ENCODE results near the gene ZC3H13. TPM values are rescaled to one million over a fixed set of nuclear protein-coding genes. Genes with fewer than 3 reads are reported as not detected.

ZC3H13 gene
- total RNA-seq, 1 experiment from 2014 or later, result 61.9 TPM

DNA sequence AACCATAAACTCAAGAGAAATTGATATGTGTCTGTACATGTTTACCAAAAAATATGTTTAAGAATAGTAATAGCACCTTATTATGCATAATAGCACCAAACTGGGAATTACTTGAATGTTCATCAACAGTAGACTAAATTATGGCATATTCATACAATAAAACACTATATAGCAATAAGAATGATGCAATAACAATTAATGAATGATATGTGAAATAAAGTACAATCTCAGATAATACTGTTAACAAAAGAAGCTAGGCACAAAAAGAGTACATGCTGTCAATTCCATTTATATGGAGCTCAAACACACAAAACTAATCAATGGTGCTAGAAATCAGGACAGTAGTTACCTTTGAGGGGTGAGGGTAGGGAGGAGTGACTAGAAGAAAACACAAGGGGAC is 36.3 kb downstream of the ZC3H13 start:
- no peak overlapping the region for H3T11ph ChIP-seq (ENCODE audit: low read length)
- no peak overlapping the region for H3K23ac ChIP-seq (ENCODE audit: insufficient read length, low read depth, low read length)

More for the DNA sequence above, 36.3 kb downstream of the ZC3H13 start:
- Histone ChIP-seq H3K79me1 (ENCODE audit: insufficient read depth, low read depth, low read length, poor library complexity, severe bottlenecking) (no peaks in the 10 kb centered on the region), H3K4ac (ENCODE audit: low read depth, low read length) (no peak overlapping the region), H3K9ac (ENCODE audit: extremely low read depth, insufficient read length, low read length) (no peak overlapping the region), H3K4me2 (ENCODE audit: insufficient read depth, insufficient read length, low read length) (no peak overlapping the region), H3K56ac (ENCODE audit: insufficient read length, low read depth, low read length) (no peak overlapping the region), H3K23me2 (ENCODE audit: insufficient read length, low read depth, low read length, poor library complexity, severe bottlenecking) (no peaks in the 10 kb centered on the region), H3K27me3 (ENCODE audit: insufficient read depth, low read length) (no peaks in the 10 kb centered on the region), H2BK5ac (ENCODE audit: insufficient read length, low read length) (no peak overlapping the region), H3K79me2 (ENCODE audit: insufficient read depth, low read length) (no peaks in the 10 kb centered on the region), H2AFZ (ENCODE audit: low read length) (no peak overlapping the region), H4K91ac (ENCODE audit: insufficient read length, low read depth, low read length) (no peak overlapping the region), H4K20me1 (ENCODE audit: control insufficient read depth, insufficient read depth, insufficient read length) (no peaks in the 10 kb centered on the region), H2BK12ac (ENCODE audit: insufficient read length, low read depth, low read length) (no peak overlapping the region), H2AK5ac (ENCODE audit: insufficient read length, low read length) (no peak overlapping the region), H3K18ac (ENCODE audit: insufficient read length, low read depth, low read length) (no peak overlapping the region), H4K8ac (replicated peaks; ENCODE audit: insufficient read length, low read depth, low read length) (no peak overlapping the region), H2BK20ac (ENCODE audit: low read depth, low read length, poor library complexity, severe bottlenecking) (no peak overlapping the region), H2BK15ac (ENCODE audit: low read depth, low read length) (no peak overlapping the region), H3K4me1 (ENCODE audit: insufficient read depth, low read length) (no peaks in the 10 kb centered on the region), H3K9me3 (ENCODE audit: control insufficient read depth, low read depth, low read length) (no peaks in the 10 kb centered on the region), H3K14ac (ENCODE audit: insufficient read depth, low read length) (no peak overlapping the region), H3K27ac (ENCODE audit: insufficient read length, low read depth, low read length) (no peak overlapping the region), H4K5ac (ENCODE audit: insufficient read length, low read depth, low read length) (no peak overlapping the region), H2BK120ac (ENCODE audit: low read depth, low read length, poor library complexity, severe bottlenecking) (no peak overlapping the region)
- Mint-ChIP-seq H3K36me3 (ENCODE audit: insufficient read depth in 1 of 3, low read depth in 3 of 3) (peaks cover 7 to 36% (median 21%) of the 10 kb centered on the region in 3 experiments; a peak in 6 of 7 replicates), H3K27me3 (ENCODE audit: low read depth) (no peaks in the 10 kb centered on the region), H3K4me1 (no peaks in the 10 kb centered on the region), H3K4me3 (no peak overlapping the region), H3K9me3 (no peaks in the 10 kb centered on the region), H3K27ac (no peak overlapping the region)
- TF ChIP-seq, protein P1, sequence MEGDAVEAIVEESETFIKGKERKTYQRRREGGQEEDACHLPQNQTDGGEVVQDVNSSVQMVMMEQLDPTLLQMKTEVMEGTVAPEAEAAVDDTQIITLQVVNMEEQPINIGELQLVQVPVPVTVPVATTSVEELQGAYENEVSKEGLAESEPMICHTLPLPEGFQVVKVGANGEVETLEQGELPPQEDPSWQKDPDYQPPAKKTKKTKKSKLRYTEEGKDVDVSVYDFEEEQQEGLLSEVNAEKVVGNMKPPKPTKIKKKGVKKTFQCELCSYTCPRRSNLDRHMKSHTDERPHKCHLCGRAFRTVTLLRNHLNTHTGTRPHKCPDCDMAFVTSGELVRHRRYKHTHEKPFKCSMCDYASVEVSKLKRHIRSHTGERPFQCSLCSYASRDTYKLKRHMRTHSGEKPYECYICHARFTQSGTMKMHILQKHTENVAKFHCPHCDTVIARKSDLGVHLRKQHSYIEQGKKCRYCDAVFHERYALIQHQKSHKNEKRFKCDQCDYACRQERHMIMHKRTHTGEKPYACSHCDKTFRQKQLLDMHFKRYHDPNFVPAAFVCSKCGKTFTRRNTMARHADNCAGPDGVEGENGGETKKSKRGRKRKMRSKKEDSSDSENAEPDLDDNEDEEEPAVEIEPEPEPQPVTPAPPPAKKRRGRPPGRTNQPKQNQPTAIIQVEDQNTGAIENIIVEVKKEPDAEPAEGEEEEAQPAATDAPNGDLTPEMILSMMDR (conservative IDR thresholded peaks at IDR 0.05), result no peak
- no peak for DNase-seq

Data from H9 (cell line).